Measurements from ENCODE around the gene CCSAP.
A peak's percentile ranks its signal among the peaks of the same experiment; 100 is the strongest.

CCSAP gene

GRCh38 chr1:229286099-229286766, 56.6 kb downstream of the CCSAP start:
- Histone ChIP-seq H3K4me1 (ENCODE audit: control insufficient read depth, insufficient read depth, low read length) (peaks cover 18% of the 10 kb centered on the region; the same call in 1 of the 2 replicates), H3K9me3 (ENCODE audit: control insufficient read depth, insufficient read depth, low read depth, low read length) (no peaks in the 10 kb centered on the region), H3K27ac (ENCODE audit: extremely low read depth, low read depth, low read length) (no peak overlapping the region), H3K4me3 (ENCODE audit: low read depth, low read length) (no peak overlapping the region), H3K36me3 (ENCODE audit: control insufficient read depth in 2 of 2, insufficient read depth in 1 of 2, low read length in 2 of 2) (peaks cover 19 to 24% of the 10 kb centered on the region in 2 experiments)
- ChIA-PET POLR2A (no interaction called here), CTCF (no interaction called here)
- TF ChIP-seq BCL6B (tag by site-specific recombination; IDR thresholded peaks at IDR 0.05) (no peak), MZF1 (tag by site-specific recombination; IDR thresholded peaks at IDR 0.05; ENCODE audit: borderline replicate concordance) (no peak), ZNF214 (tag by site-specific recombination; IDR thresholded peaks at IDR 0.05; ENCODE audit: borderline replicate concordance) (no peak), ZNF274 (IDR thresholded peaks at IDR 0.05; ENCODE audit: low read length) (no peak), ZNF274 (tag by site-specific recombination; IDR thresholded peaks at IDR 0.05; ENCODE audit: borderline replicate concordance) (no peak), ZNF501 (tag by site-specific recombination; IDR thresholded peaks at IDR 0.05) (no peak), ZNF362 (tag by site-specific recombination; IDR thresholded peaks at IDR 0.05) (peak; percentile 50; the same call in 1 of the 2 replicates), ZNF394 (tag by site-specific recombination; IDR thresholded peaks at IDR 0.05; ENCODE audit: borderline replicate concordance) (no peak), ZNF658 (tag by site-specific recombination; IDR thresholded peaks at IDR 0.05) (no peak), SALL2 (tag by site-specific recombination; IDR thresholded peaks at IDR 0.05; ENCODE audit: borderline replicate concordance) (no peak), PRDM6 (tag by site-specific recombination; IDR thresholded peaks at IDR 0.05) (peak; percentile 44; the same call in 1 of the 2 replicates), ZNF596 (tag by site-specific recombination; IDR thresholded peaks at IDR 0.05) (no peak), PRDM1 (tag by site-specific recombination; IDR thresholded peaks at IDR 0.05) (peak; percentile 44; the same call in 1 of the 2 replicates)

GRCh38 chr1:229285440-229285839, 57.4 kb downstream of the CCSAP start:
- ChIA-PET POLR2A (interaction anchor here (0.6 kb wide), 1 partner anchor 119 kb away, joined by 4 read pairs; no protein-coding TSS in a partner anchor), CTCF (no interaction called here)

More at GRCh38 chr1:229285440-229285839, 57.4 kb downstream of the CCSAP start:
- no peaks in the 10 kb centered on the region for H3K9me3 ChIP-seq (ENCODE audit: control insufficient read depth, insufficient read depth, low read depth, low read length)
- H3K36me3 ChIP-seq (ENCODE audit: control insufficient read depth in 2 of 2, insufficient read depth in 1 of 2, low read length in 2 of 2), result peaks cover 12 to 16% of the 10 kb centered on the region in 2 experiments
- H3K27ac ChIP-seq (ENCODE audit: extremely low read depth, low read depth, low read length), result no peak overlapping the region
- TF ChIP-seq ZNF645 (tag by site-specific recombination; IDR thresholded peaks at IDR 0.05) (no peak), SALL2 (tag by site-specific recombination; IDR thresholded peaks at IDR 0.05; ENCODE audit: borderline replicate concordance) (no peak), KLF1 (tag by site-specific recombination; IDR thresholded peaks at IDR 0.05) (no peak), KLF10 (tag by site-specific recombination; IDR thresholded peaks at IDR 0.05) (no peak), MZF1 (tag by site-specific recombination; IDR thresholded peaks at IDR 0.05; ENCODE audit: borderline replicate concordance) (peak; percentile 41; the same call in 1 of the 2 replicates), ZNF600 (tag by site-specific recombination; IDR thresholded peaks at IDR 0.05) (peak; percentile 90), WT1 (tag by site-specific recombination; IDR thresholded peaks at IDR 0.05) (peak; percentile 70), ZNF561 (tag by site-specific recombination; IDR thresholded peaks at IDR 0.05; ENCODE audit: borderline replicate concordance) (no peak)
- no peak overlapping the region for H3K4me3 ChIP-seq (ENCODE audit: low read depth, low read length)
- H3K4me1 ChIP-seq (ENCODE audit: control insufficient read depth, insufficient read depth, low read length), result peaks cover 18% of the 10 kb centered on the region; the same call in 1 of the 2 replicates
